Activated CD4-positive, alpha-beta T cell treated with anti-CD3 and anti-CD28 coated beads, Interleukin-2, Interleukin-4, amounts not matched to agents 100 ng/mL and 50 ng/mL, durations not matched to agents 16 hours and 8 hours (primary cell): ENCODE results near the gene SEPTIN7.
"Not testable (repeated sequence)": the region's sequence is repeated elsewhere in the genome, so short reads cannot be mapped to it uniquely, and the experiment has no call there.

Source experiments
- DNase-seq: peaks from one replicate; pipeline ENCODE4 v3.0.0-alpha.2; 2020; ENCODE audit warnings: low spot score

SEPTIN7 gene

DNA sequence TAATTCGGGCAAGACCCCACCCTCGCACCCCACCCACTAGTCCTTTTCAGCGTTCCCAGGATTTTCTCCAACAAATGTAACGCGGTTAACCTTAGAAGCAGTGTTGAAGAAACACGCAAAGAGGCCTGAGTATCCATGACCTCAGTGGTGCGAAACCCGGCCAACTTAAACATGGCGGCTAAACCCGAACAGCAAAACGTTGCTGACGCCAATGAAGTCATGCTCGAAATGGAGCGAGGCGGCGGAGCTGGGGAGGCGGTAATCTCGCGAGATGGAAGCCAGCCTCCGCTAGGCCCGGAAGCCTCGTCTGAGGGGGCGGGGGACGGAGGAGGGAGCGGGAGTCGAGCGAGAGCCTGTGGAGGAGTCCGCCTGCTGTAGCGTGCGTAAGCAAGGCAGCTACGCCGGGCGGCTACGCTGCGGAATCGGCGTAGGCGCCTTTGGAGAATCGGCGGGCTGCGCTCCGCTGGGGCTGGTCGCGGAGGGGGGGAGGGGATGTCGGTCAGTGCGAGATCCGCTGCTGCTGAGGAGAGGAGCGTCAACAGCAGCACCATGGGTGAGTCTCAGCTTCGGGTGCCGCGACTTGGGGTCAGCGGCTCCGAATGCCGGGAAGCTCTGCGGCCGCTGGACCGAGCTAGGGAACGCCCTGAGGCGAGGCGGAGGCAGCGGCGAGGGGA lies at the start of gene SEPTIN7:
Gene SEPTIN7, plus strand, starts transcription at position 340 of the 674 bp plus-strand sequence. Its CDS starts 153 bp downstream, at position 493.
- DNase-seq: peak; percentile 99

- DNase-seq: no peak
These were observed 48.1 kb upstream of the SEPTIN7 start for GRCh38 chr7:35752742-35753141.

DNA sequence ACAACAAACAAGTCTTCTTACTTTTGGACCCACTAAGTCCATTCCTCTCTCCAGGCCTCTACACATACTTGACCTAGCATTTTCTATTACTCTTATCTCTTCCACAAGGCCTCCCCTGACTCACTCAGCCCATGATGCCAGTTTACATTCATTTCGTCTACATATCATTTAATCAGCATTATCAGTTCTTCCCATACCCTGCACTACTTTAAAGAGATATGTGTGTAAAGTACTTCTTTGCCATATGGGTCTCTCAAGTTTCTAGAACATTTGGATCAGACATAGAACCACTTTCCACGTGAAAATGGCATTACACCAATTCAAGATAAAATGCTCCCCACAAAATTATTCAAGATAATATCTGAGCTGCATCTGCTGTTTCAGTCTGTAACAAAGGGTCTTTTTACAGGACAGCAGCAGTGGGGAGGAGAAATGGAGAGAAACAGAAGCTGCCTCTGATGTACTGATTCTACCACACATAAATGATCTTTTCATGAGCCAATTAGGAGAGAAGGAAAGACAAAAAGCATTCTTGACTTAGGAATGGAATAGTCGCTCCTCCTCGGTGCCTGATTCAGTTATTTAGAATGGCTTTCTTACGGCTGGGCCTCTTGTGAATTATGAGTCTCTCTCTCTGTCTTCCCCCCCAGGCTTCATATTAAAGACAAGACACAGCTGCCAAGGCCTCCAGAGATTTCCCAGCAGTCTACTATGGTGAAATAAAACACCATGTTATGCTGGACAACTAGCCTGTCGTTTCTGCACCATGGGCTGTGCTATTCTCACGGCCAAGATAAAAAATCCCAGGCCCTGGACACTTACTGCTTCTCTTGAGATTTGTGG lies 46.9 kb upstream of the SEPTIN7 start:
- no peak for DNase-seq

DNA sequence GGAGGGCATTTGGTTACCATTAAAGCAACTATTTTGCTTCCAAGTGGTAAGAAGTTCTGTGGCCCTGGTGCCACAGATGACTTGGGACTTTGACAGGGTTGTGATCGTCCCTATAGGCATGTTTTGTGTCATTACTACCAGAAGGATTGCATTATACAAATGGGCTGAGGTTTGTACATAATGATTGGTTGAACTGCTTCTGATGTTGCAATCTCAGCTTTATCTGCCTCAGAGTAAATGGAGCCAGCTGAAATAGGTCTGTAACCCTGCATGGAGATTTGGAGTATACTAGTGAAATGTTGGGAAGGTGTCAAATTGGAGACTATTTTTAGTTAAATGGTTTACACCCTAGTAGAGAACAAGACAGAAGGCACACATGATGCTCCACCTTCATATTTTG lies 46.1 kb upstream of the SEPTIN7 start:
- DNase-seq: no peak

- DNase-seq: no peak
These were observed 45.1 kb upstream of the SEPTIN7 start for GRCh38 chr7:35755711-35756110.

GRCh38 chr7:35756453-35756852 lies 44.4 kb upstream of the SEPTIN7 start:
- DNase-seq: not testable (repeated sequence)

DNA sequence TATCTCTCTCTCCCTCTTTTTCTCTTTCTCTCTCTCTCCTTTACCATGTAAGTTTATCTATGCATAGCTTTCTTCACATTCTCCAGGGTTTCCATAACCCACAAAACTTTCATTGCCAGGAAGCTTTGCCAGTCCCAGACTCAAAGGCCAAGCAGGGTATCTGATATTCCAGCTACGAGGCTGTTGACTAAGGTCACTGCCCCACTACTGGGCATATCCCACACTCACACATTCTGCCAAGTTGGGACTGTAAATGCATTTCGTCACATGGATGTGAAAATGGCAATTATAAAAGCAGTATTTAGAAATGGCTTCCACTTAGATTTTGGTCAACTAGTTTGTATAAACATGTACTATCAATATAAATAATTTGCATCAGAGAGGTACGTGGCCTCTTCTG lies 43.3 kb upstream of the SEPTIN7 start:
- no peak for DNase-seq

GRCh38 chr7:35758421-35758820 lies 42.4 kb upstream of the SEPTIN7 start:
- no peak for DNase-seq

DNA sequence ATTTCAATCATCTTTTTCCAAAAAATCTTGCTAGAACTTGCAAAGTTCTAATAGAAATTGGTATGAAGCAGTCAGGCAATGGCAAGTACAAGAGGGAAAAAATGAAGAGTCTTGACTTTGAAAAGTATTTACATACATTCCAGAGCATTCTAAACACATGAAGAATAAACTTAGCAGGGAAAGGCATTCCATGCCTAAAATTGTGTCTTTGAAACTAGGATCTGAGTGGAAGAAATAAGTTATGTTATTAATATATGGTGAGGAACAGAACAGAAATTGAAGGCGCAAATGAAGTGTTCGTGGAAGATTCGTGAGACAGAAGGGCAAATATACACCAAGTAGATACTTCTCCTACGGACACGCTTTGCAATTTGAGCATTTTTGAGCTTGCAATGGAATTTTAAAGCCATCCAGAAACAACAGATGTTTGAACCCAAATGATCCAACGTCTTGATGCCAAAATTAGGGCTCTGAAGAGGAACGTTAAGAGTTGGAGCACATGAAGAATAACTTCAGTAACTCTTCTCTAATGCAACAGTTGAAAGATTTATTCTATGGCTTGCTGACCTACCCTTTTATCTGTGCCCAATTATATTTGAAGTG lies 40.6 kb upstream of the SEPTIN7 start:
- DNase-seq: no peak

DNA sequence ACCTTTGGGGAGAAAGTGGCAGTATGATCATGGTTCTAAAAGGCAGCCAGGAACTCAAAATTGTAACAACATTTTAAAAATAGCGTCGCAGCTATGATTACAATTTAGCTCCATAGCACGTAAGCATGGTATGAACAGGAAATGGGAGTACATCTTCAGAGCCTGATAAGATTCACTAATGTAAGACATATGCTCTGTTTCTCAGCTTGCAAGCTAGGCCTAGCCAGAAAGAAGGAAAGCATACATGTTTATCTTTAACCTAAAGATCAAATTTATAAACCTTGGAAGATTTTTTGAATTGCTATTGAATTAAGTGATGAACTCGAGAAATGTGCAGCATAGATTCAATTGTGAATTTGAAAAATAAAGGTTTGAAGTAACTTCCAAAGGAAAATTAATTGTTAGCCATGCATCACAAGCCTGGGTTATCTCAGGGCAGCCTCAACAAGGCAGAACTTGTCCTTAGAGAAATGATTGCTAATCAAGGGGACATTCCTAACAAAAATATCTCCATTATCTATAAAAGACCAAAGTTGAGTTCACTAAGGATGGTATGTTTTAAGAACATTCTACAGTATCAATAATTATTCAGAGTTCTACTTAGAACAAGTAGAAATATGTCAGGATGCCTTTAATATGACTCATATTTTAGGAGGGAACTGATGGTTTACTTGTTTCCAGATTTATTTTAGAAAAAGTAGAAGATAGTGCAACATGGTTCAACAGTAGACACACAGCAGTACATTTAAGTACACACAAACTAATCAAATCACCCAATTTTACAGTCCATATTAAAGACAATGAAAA lies 38.8 kb upstream of the SEPTIN7 start:
- DNase-seq: no peak

GRCh38 chr7:35762781-35763180 lies 38.1 kb upstream of the SEPTIN7 start:
- DNase-seq: no peak

- no peak for DNase-seq
These were observed 32.5 kb upstream of the SEPTIN7 start for GRCh38 chr7:35768346-35768745.

DNA sequence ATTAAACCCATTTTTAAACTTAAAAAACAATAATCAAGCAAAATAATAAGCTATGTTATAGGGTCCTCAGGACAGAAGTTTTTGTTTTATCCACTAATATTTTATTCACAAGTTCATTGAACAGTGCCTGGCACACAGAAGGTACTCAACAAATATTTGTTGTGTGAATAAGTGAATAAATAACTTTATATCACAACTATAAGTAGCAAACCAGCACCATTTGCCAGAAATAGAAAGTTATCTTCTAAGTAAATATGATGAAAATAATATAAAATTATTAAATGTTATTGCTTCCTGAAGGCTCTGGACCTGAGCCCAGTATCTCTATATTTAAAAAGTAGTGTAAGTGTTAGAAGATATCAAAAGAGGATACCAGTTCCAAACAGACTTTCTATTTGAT lies 29.1 kb upstream of the SEPTIN7 start:
- DNase-seq: no peak

DNA sequence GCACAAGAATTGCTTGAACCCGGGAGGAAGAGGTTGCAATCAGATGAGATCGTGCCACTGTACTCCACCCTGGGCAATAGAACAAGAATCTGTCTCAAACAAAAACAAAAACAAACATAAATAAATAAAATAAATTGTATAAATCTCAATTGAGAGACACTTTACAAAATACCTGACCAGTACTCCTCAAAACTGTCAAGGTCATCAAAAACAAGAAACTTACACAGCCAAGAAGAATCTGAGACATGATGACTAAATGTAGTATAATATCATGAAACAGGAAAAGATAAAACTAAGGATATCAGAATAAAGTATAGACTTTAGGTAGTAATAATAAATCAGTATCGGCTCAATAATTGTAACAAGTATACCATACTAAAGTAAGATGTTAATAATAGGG lies 26.9 kb upstream of the SEPTIN7 start:
- DNase-seq: no peak

DNA sequence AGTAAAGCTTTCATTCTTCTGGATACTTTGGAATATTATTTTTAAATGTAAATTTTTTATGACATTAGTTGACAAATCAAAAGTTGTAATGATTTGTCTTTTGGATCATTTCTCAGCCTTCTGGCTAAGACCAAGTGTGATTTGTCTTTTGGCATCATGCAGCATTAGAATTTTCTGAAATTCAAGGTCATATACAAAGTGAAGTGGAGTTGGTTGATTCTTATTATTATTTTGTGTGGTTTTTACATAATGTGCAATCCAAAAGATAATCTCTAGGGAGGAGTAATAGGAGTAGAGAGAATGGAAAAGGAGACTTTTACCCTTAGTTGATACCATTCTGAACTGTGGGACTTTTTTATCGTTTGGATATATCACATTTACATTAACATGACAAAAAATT lies 24.2 kb upstream of the SEPTIN7 start:
- no peak for DNase-seq

- no peak for DNase-seq
These were observed 23.7 kb upstream of the SEPTIN7 start for GRCh38 chr7:35777121-35777520.

DNA sequence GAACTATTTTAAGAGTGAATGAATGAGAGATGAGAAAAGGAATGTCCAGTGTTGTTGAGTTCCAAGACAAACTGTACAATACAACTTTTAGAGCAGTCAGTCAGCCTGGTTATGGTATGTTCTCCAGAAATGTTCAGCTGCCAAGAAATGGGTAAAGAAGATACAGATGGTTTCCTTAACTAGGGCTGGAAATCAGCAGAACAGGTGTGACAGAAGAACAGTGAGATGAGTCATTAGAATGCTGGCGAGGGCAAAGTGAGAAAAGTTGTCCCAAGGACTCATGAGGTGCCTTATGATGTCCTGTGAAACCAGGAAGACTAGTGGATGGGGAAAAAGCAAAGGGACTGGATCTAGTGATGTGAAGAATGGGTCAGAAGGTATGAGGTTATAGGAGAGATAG lies 20.8 kb upstream of the SEPTIN7 start:
- DNase-seq: no peak

DNA sequence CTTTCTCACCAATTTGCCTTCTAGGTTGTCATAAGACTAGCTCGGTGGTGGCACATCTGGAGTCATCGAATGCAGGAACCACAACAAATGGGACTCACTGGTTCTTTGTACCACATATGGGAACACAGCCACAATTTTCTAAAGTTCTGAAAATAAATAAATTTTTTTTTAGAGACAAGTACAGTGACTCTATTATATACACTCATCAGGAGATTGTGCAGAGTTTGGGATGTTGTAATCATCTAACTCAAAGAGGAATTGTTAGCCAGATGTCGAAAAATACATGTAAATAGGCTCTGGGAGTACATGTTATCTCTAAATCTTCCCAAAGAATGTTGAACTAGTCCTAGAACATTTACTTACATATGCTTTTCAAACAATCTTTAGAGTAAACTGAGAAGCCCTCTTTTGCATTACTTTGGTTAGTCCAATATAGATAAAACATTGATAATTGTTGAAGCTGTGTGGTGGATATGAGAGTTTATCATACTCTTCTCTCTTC lies 19.6 kb upstream of the SEPTIN7 start:
- DNase-seq: no peak

- DNase-seq: no peak
These were observed 18.9 kb upstream of the SEPTIN7 start for GRCh38 chr7:35781767-35782515.

DNA sequence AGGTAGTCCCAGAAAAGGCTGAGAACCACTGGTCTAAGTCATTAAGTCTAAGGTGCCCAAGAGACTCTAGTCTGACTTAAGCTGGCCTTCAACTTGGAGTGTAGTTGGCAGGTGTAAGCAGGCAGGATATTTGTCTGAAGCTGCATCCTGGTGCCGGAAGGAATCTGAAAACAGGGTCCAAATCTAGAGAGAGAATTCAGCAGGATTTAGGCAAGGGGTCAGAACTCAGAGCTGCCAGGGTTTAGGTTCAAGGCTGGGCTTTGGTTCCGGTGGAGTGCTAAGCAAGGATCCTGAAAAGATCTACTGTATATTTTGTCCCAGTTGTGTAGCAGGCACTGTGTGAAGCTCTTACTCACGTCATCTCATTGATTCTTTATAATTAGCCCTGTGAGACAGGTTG lies 16.5 kb upstream of the SEPTIN7 start:
- no peak for DNase-seq

DNA sequence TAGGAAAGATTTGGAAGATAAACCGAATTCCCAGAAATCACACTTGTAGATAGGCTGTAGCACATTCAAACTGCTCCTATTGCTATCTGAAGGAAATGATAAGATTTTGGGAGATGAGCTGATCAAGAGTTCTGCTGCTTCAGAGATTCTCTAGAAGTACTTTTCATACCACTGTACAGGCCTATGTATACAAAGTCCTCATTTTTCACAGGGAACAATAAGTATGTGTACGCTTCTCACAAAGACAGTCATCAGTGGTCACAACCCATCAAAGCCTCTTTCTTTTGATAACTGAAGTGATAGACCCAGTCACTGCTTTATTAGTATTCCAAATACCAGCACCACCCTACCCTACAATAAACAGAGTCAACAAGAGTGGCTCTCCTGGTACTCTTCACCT lies 15.6 kb upstream of the SEPTIN7 start:
- DNase-seq: no peak
